ENCODE measurements around the gene REXO2.

The REXO2 gene

GRCh38 chr11:114441921-114442320 lies 2.7 kb downstream of the REXO2 start:
- Histone ChIP-seq H3K36me3 (ENCODE audit: control insufficient read depth, insufficient read depth, low read length) (peaks cover 56% of the 10 kb centered on the region), H3K4me3 (ENCODE audit: extremely low read depth, insufficient read depth, low read length, poor library complexity, severe bottlenecking) (peak overlapping the region; percentile 99), H3K9me3 (ENCODE audit: control insufficient read depth, low read length) (no peaks in the 10 kb centered on the region), H3K4me1 (ENCODE audit: control insufficient read depth, insufficient read depth, low read length, poor library complexity, severe bottlenecking) (peaks cover 25% of the 10 kb centered on the region), H3K27ac (ENCODE audit: low read depth, low read length, severe bottlenecking) (no peak overlapping the region)
- 90 to 100% methylated on average over 1 to 2 of the region's 2 CpGs for WGBS, 2 experiments (ENCODE audit: insufficient coverage in 2 of 2)

DNA sequence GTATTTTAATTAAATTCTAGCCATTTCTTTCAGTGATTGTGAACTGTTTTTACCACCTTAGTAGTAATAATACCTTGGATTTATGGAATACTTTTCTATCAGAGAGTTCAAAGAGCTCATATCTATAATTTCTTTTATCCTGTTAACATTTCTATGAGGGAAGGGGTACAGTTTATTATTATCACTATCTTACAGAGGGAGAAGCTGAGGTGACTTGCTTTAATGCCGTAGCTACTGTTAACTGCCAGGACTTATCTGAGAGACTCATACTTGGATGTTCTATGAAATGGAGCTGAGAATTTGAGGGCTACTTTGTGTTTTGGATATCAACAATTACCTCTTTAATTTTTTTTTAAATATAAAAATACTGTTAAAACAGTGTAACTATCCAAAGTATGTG lies 3.3 kb downstream of the REXO2 start:
- Histone ChIP-seq H3K27ac (ENCODE audit: low read depth, low read length, severe bottlenecking) (no peak overlapping the region), H3K4me1 (ENCODE audit: control insufficient read depth, insufficient read depth, low read length, poor library complexity, severe bottlenecking) (peaks cover 31% of the 10 kb centered on the region), H3K4me3 (ENCODE audit: extremely low read depth, insufficient read depth, low read length, poor library complexity, severe bottlenecking) (no peak overlapping the region), H3K36me3 (ENCODE audit: control insufficient read depth, insufficient read depth, low read length) (peaks cover 62% of the 10 kb centered on the region), H3K9me3 (ENCODE audit: control insufficient read depth, low read length) (no peaks in the 10 kb centered on the region)
- no CpG with 5 or more reads among the region's 1 CpG for WGBS, 2 experiments (ENCODE audit: insufficient coverage in 2 of 2)

DNA sequence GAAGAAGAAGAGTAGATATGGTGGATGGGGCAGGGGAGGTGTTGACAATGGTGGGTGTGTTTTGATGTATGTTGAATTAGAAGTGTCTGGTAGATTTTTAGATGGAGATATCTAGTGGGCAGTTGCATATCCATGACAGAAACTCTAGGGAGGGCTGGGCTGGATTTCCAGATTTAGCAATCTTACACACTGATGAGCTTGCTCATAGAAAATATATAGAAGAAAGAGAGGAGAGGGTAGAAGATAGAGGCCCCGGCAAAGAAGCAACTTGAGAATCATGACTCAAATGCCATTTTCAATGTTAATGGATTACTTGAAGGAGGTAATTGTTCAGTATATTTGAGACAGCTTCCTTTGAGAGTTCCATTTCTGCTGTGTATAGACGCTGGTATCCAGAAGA lies 8.2 kb downstream of the REXO2 start:
- no peak overlapping the region for H3K4me3 ChIP-seq (ENCODE audit: extremely low read depth, insufficient read depth, low read length, poor library complexity, severe bottlenecking)
- 94 to 100% methylated on average over 2 of the region's 2 CpGs for WGBS, 2 experiments (ENCODE audit: insufficient coverage in 2 of 2)
- H3K36me3 ChIP-seq (ENCODE audit: control insufficient read depth, insufficient read depth, low read length), result peaks cover 85% of the 10 kb centered on the region
- H3K4me1 ChIP-seq (ENCODE audit: control insufficient read depth, insufficient read depth, low read length, poor library complexity, severe bottlenecking), result peaks cover 8% of the 10 kb centered on the region
- H3K27ac ChIP-seq (ENCODE audit: low read depth, low read length, severe bottlenecking), result peak overlapping the region; percentile 26
- no peaks in the 10 kb centered on the region for H3K9me3 ChIP-seq (ENCODE audit: control insufficient read depth, low read length)

- peaks cover 87% of the 10 kb centered on the region for H3K36me3 ChIP-seq (ENCODE audit: control insufficient read depth, insufficient read depth, low read length)
- H3K9me3 ChIP-seq (ENCODE audit: control insufficient read depth, low read length), result no peaks in the 10 kb centered on the region
- 83 to 100% methylated on average over 1 of the region's 3 CpGs for WGBS, 2 experiments (ENCODE audit: insufficient coverage in 2 of 2)
- H3K4me3 ChIP-seq (ENCODE audit: extremely low read depth, insufficient read depth, low read length, poor library complexity, severe bottlenecking), result no peak overlapping the region
- peaks cover 8% of the 10 kb centered on the region for H3K4me1 ChIP-seq (ENCODE audit: control insufficient read depth, insufficient read depth, low read length, poor library complexity, severe bottlenecking)
- H3K27ac ChIP-seq (ENCODE audit: low read depth, low read length, severe bottlenecking), result peak overlapping the region; percentile 37
Observed at GRCh38 chr11:114447892-114448291, 8.6 kb downstream of the REXO2 start.

GRCh38 chr11:114448749-114449482 lies 9.6 kb downstream of the REXO2 start:
- H3K27ac ChIP-seq (ENCODE audit: low read depth, low read length, severe bottlenecking), result no peak overlapping the region
- peaks cover 8% of the 10 kb centered on the region for H3K4me1 ChIP-seq (ENCODE audit: control insufficient read depth, insufficient read depth, low read length, poor library complexity, severe bottlenecking)
- H3K9me3 ChIP-seq (ENCODE audit: control insufficient read depth, low read length), result no peaks in the 10 kb centered on the region
- WGBS, 2 experiments (ENCODE audit: insufficient coverage in 2 of 2), result 100% methylated on average over 1 of the region's 2 CpGs; no CpG with 5 or more reads in 1 of the 2 experiments
- H3K36me3 ChIP-seq (ENCODE audit: control insufficient read depth, insufficient read depth, low read length), result peaks cover 87% of the 10 kb centered on the region
- no peak overlapping the region for H3K4me3 ChIP-seq (ENCODE audit: extremely low read depth, insufficient read depth, low read length, poor library complexity, severe bottlenecking)

DNA sequence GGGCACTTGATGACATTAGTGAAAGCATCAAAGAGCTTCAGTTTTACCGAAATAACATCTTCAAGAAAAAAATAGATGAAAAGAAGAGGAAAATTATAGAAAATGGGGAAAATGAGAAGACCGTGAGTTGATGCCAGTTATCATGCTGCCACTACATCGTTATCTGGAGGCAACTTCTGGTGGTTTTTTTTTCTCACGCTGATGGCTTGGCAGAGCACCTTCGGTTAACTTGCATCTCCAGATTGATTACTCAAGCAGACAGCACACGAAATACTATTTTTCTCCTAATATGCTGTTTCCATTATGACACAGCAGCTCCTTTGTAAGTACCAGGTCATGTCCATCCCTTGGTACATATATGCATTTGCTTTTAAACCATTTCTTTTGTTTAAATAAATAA lies 10.6 kb downstream of the REXO2 start:
- Histone ChIP-seq H3K9me3 (ENCODE audit: control insufficient read depth, low read length) (no peaks in the 10 kb centered on the region), H3K36me3 (ENCODE audit: control insufficient read depth, insufficient read depth, low read length) (peaks cover 83% of the 10 kb centered on the region), H3K4me3 (ENCODE audit: extremely low read depth, insufficient read depth, low read length, poor library complexity, severe bottlenecking) (no peak overlapping the region), H3K4me1 (ENCODE audit: control insufficient read depth, insufficient read depth, low read length, poor library complexity, severe bottlenecking) (peaks cover 8% of the 10 kb centered on the region), H3K27ac (ENCODE audit: low read depth, low read length, severe bottlenecking) (no peak overlapping the region)
- WGBS, 2 experiments (ENCODE audit: insufficient coverage in 2 of 2), result 94 to 97% methylated on average over 5 to 6 of the region's 6 CpGs

- no CpG with 5 or more reads among the region's 3 CpGs for WGBS, 2 experiments (ENCODE audit: insufficient coverage in 2 of 2)
- H3K4me1 ChIP-seq (ENCODE audit: control insufficient read depth, insufficient read depth, low read length, poor library complexity, severe bottlenecking), result peaks cover 4% of the 10 kb centered on the region
- peaks cover 72% of the 10 kb centered on the region for H3K36me3 ChIP-seq (ENCODE audit: control insufficient read depth, insufficient read depth, low read length)
- no peak overlapping the region for H3K4me3 ChIP-seq (ENCODE audit: extremely low read depth, insufficient read depth, low read length, poor library complexity, severe bottlenecking)
- H3K9me3 ChIP-seq (ENCODE audit: control insufficient read depth, low read length), result no peaks in the 10 kb centered on the region
- H3K27ac ChIP-seq (ENCODE audit: low read depth, low read length, severe bottlenecking), result no peak overlapping the region
Observed at GRCh38 chr11:114452399-114452798, 13.1 kb downstream of the REXO2 start.

DNA sequence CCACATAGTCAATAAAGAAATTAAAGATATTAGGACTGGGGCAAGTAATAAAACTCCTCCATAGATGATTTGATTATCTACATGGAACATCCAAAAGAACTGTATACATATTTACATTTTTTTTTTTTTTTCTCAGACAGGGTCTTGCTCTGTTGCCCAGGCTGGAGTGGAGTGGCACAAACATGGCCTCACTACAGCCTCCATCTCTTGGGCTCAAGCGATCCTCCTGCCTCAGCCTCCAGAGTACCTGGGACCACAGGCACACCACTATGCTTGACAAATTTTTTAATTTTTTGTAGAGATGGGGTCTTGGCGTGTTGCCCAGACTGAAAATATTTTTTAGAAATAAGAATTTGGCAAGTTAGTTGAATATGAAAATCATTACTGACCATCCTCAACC lies 24.7 kb downstream of the REXO2 start:
- Histone ChIP-seq H3K27ac (ENCODE audit: low read depth, low read length, severe bottlenecking) (no peak overlapping the region), H3K36me3 (ENCODE audit: control insufficient read depth, insufficient read depth, low read length) (peaks cover 4% of the 10 kb centered on the region), H3K9me3 (ENCODE audit: control insufficient read depth, low read length) (peaks cover 5% of the 10 kb centered on the region), H3K4me1 (ENCODE audit: control insufficient read depth, insufficient read depth, low read length, poor library complexity, severe bottlenecking) (no peaks in the 10 kb centered on the region), H3K4me3 (ENCODE audit: extremely low read depth, insufficient read depth, low read length, poor library complexity, severe bottlenecking) (no peak overlapping the region)
- WGBS, 2 experiments (ENCODE audit: insufficient coverage in 2 of 2), result 93 to 100% methylated on average over 1 to 2 of the region's 2 CpGs

GRCh38 chr11:114466742-114467141 lies 27.5 kb downstream of the REXO2 start:
- Histone ChIP-seq H3K36me3 (ENCODE audit: control insufficient read depth, insufficient read depth, low read length) (peaks cover 5% of the 10 kb centered on the region), H3K4me3 (ENCODE audit: extremely low read depth, insufficient read depth, low read length, poor library complexity, severe bottlenecking) (no peak overlapping the region), H3K27ac (ENCODE audit: low read depth, low read length, severe bottlenecking) (no peak overlapping the region), H3K4me1 (ENCODE audit: control insufficient read depth, insufficient read depth, low read length, poor library complexity, severe bottlenecking) (no peaks in the 10 kb centered on the region), H3K9me3 (ENCODE audit: control insufficient read depth, low read length) (peaks cover 5% of the 10 kb centered on the region)
- WGBS, 2 experiments (ENCODE audit: insufficient coverage in 2 of 2), result no CpG with 5 or more reads among the region's 3 CpGs

- Histone ChIP-seq H3K36me3 (ENCODE audit: control insufficient read depth, insufficient read depth, low read length) (peaks cover 5% of the 10 kb centered on the region), H3K9me3 (ENCODE audit: control insufficient read depth, low read length) (no peaks in the 10 kb centered on the region), H3K4me3 (ENCODE audit: extremely low read depth, insufficient read depth, low read length, poor library complexity, severe bottlenecking) (no peak overlapping the region), H3K27ac (ENCODE audit: low read depth, low read length, severe bottlenecking) (no peak overlapping the region), H3K4me1 (ENCODE audit: control insufficient read depth, insufficient read depth, low read length, poor library complexity, severe bottlenecking) (no peaks in the 10 kb centered on the region)
- 100% methylated on average over 1 to 2 of the region's 2 CpGs for WGBS, 2 experiments (ENCODE audit: insufficient coverage in 2 of 2)
Observed at GRCh38 chr11:114472661-114473060, 33.4 kb downstream of the REXO2 start.

DNA sequence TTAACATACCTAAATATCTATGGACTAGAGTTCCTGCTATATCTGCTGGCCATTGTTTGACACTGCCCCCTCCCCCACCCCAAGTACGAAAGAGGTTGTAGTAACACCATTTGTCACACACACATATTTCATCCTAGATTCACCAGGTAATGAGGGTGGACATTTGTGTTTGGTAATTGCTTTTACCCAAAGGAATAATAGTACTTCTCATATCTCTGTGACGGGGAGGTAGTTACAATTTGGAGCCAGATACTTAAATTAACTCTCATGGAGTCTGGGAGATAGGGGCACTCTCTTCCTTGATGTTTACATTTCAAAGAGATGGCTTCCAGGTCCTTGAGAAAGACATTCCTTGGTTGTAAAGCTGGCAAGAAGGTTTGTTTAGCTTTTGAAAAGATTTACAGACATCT lies 38.7 kb downstream of the REXO2 start:
- Histone ChIP-seq H3K4me3 (ENCODE audit: extremely low read depth, insufficient read depth, low read length, poor library complexity, severe bottlenecking) (no peak overlapping the region), H3K4me1 (ENCODE audit: control insufficient read depth, insufficient read depth, low read length, poor library complexity, severe bottlenecking) (peaks cover 17% of the 10 kb centered on the region), H3K27ac (ENCODE audit: low read depth, low read length, severe bottlenecking) (peak overlapping the region; percentile 85), H3K36me3 (ENCODE audit: control insufficient read depth, insufficient read depth, low read length) (no peaks in the 10 kb centered on the region), H3K9me3 (ENCODE audit: control insufficient read depth, low read length) (peaks cover 6% of the 10 kb centered on the region)
- 17% methylated on average over 1 of the region's 2 CpGs; no CpG with 5 or more reads in 1 of the 2 experiments for WGBS, 2 experiments (ENCODE audit: insufficient coverage in 2 of 2)

All from mesodermal cell (in vitro differentiated cells).